GM12864 (cell line): ENCODE measurements around the gene C17orf100.

Experiments used
- DNase-seq: peaks from one replicate; pipeline ENCODE4 v3.0.0-alpha.2; 2011; ENCODE audit warnings: low read depth
- H3K4me3 ChIP-seq: 2 replicates; pipeline ENCODE4 v1.5.1; 2011; ENCODE audit warnings: mild to moderate bottlenecking, low read depth, low read length, control low read depth
- CTCF ChIP-seq: IDR thresholded peaks from 2 replicates; pipeline ENCODE4 v1.5.1; 2011; ENCODE audit warnings: low read depth, mild to moderate bottlenecking, moderate library complexity, low read length, control low read depth, inconsistent platforms; ENCODE audit errors: missing control alignments

C17orf100 gene

GRCh38 chr17:6677158-6677831 is 25.7 kb downstream of the C17orf100 start:
- DNase-seq = no peak
- H3K4me3 ChIP-seq = no peak overlapping the region
- no peak for TF ChIP-seq CTCF

GRCh38 chr17:6677946-6678345 is 26.4 kb downstream of the C17orf100 start:
- H3K4me3 ChIP-seq = no peak overlapping the region
- DNase-seq = no peak
- no peak for TF ChIP-seq CTCF

GRCh38 chr17:6679241-6679640 is 27.7 kb downstream of the C17orf100 start:
- TF ChIP-seq CTCF = no peak
- DNase-seq = no peak
- H3K4me3 ChIP-seq = no peak overlapping the region

GRCh38 chr17:6681176-6681575 is 29.6 kb downstream of the C17orf100 start:
- no peak for TF ChIP-seq CTCF
- no peak overlapping the region for H3K4me3 ChIP-seq
- DNase-seq = no peak

- TF ChIP-seq CTCF = no peak
- H3K4me3 ChIP-seq = no peak overlapping the region
- no peak for DNase-seq
Measured at GRCh38 chr17:6681671-6682070, 30.1 kb downstream of the C17orf100 start.

- no peak for TF ChIP-seq CTCF
- DNase-seq = no peak
- no peak overlapping the region for H3K4me3 ChIP-seq
Measured at GRCh38 chr17:6682339-6682738, 30.8 kb downstream of the C17orf100 start.

GRCh38 chr17:6683081-6683684 is 31.6 kb downstream of the C17orf100 start:
- no peak for DNase-seq
- no peak overlapping the region for H3K4me3 ChIP-seq
- TF ChIP-seq CTCF = no peak
